ENCODE results near the gene FBF1.

The FBF1 gene

DNA sequence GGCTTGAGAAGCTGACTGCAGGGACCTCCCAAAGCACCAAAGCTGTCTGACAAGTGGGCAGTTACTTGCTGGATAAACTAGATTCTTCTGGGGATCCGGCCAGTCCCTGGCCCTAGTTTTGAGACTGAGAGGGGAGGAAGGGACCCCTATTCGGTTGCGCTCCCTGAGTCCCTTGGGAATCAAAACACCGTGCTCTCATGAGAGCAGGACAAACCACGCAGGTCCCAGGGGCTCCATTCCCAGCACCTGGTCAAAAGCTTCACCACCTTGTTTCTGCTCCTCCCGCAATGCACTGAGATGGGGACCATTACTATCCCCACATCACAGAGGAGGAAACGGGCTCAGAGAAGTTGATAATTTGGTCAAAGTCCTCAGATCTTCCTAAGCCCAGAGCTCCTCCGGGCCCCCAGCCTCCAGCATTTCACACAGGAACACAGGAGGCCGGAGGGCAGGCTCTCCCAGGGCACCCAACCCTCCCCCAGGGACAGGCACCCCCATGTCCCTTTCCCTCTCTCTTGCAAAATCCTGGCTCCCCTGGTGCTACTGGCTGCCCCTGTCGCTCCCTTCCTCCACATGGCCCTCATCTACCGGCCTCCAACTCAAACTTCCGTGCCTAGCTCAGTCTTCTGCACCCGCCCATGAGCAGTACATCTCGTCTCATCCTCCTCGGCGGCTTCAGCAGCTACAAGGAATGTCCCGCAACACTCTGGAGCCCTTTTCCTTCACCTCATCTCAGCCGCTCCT, 47.4 kb downstream of the FBF1 start:
- H3K27me3 ChIP-seq (replicated peaks), result no peaks in the 10 kb centered on the region
- TF ChIP-seq, protein P1, sequence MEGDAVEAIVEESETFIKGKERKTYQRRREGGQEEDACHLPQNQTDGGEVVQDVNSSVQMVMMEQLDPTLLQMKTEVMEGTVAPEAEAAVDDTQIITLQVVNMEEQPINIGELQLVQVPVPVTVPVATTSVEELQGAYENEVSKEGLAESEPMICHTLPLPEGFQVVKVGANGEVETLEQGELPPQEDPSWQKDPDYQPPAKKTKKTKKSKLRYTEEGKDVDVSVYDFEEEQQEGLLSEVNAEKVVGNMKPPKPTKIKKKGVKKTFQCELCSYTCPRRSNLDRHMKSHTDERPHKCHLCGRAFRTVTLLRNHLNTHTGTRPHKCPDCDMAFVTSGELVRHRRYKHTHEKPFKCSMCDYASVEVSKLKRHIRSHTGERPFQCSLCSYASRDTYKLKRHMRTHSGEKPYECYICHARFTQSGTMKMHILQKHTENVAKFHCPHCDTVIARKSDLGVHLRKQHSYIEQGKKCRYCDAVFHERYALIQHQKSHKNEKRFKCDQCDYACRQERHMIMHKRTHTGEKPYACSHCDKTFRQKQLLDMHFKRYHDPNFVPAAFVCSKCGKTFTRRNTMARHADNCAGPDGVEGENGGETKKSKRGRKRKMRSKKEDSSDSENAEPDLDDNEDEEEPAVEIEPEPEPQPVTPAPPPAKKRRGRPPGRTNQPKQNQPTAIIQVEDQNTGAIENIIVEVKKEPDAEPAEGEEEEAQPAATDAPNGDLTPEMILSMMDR (IDR thresholded peaks at IDR 0.05; ENCODE audit: low read depth, low read length, missing control alignments), result no peak
- H3K27ac ChIP-seq, result no peak overlapping the region
- peaks cover 12% of the 10 kb centered on the region for H3K36me3 ChIP-seq (replicated peaks)
- H3K4me3 ChIP-seq (ENCODE audit: low read depth, low read length), result no peak overlapping the region
- no peak for DNase-seq
- in situ Hi-C loops (cut with HindIII; ENCODE audit: low pct_ligation_motif_present, low sequenced_read_pairs), result no loop called here

DNA sequence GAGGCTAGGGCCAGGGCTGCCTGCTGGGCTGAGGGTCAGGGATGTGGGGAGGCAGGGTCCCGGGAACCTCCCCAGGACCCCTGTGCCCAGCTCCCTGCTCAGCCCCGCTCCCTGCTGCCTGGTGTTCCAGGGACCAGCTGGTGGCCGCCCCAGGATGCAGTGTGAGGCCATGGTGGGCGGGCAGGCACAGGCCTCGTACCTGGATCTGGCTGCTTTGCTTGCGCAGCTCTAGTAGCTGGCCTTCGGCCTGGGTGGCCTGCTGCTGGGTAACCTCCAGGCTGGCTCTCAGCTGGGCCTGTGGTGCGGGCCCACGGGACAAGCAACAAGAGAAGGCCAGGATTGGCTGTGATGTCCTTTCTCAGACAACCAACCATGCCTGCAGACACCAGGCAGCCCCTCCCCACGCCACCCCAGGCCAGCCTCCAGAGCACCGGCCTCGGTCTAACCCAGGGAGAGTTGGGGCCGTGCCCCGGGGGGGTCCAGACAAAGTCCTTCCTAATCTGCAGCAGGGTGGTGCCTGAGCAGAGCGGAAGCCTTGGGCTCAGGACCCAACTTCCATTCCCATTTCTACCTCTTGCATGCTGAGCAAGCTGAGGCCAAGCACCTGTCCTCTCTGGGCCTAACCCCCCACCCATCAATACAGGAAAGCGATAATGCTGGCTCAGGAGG, 48.2 kb downstream of the FBF1 start:
- no peak overlapping the region for H3K4me3 ChIP-seq (ENCODE audit: low read depth, low read length)
- no peak overlapping the region for H3K27ac ChIP-seq
- TF ChIP-seq, protein P1 (IDR thresholded peaks at IDR 0.05; ENCODE audit: low read depth, low read length, missing control alignments), result no peak
- H3K27me3 ChIP-seq (replicated peaks), result no peaks in the 10 kb centered on the region
- in situ Hi-C loops (cut with HindIII; ENCODE audit: low pct_ligation_motif_present, low sequenced_read_pairs), result no loop called here
- DNase-seq, result no peak
- H3K36me3 ChIP-seq (replicated peaks), result peaks cover 8% of the 10 kb centered on the region

DNA sequence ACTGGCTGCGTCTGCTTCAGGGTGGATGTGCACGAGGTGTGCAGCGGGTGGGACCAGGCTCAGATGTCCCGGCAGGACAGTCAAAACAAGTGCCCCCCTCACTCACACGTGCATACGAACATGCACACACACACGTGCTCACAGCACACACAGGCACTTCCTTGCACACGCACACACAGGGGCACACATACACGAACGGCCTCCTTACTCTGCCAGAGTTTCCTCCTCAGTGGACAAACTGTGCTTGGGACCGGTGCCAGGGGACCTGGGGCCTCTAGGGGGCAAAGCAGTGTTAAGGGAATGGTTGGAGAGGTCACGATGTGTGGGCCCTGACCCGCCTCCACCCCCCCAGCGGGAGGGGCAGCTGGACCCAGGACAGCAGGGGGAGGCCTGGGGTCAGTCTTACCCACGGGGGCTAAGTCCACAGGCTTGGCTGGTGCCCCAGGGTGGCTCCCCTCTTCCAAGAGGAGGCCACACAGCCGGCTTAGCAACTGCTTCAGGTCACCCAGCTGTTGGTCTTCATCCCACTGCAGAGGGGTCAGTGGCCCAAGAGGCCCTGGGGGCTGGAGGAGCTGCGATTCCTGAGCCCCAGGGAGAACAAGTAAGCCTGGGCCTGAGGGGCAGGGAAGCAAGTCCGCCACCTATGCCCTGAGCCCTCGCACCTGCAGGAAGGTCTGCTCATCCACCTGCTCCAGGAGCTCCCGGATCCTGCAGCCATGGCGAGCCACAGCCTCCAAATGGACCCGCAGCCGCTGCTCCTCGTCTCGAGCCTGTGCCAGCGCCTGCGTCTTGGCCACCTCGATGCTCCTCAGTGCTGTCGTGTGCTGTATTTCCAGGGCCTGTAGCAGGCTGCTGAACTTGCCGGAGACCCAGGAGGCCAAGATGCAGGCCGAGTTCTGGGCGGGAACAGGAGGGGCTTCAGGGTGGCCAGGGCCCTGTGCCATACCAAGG, 49.0 kb downstream of the FBF1 start:
- peaks cover 8% of the 10 kb centered on the region for H3K36me3 ChIP-seq (replicated peaks)
- TF ChIP-seq, protein P1 (IDR thresholded peaks at IDR 0.05; ENCODE audit: low read depth, low read length, missing control alignments), result no peak
- no peak for DNase-seq
- no peak overlapping the region for H3K27ac ChIP-seq
- in situ Hi-C loops (cut with HindIII; ENCODE audit: low pct_ligation_motif_present, low sequenced_read_pairs), result no loop called here
- H3K4me3 ChIP-seq (ENCODE audit: low read depth, low read length), result no peak overlapping the region
- H3K27me3 ChIP-seq (replicated peaks), result no peaks in the 10 kb centered on the region

DNA sequence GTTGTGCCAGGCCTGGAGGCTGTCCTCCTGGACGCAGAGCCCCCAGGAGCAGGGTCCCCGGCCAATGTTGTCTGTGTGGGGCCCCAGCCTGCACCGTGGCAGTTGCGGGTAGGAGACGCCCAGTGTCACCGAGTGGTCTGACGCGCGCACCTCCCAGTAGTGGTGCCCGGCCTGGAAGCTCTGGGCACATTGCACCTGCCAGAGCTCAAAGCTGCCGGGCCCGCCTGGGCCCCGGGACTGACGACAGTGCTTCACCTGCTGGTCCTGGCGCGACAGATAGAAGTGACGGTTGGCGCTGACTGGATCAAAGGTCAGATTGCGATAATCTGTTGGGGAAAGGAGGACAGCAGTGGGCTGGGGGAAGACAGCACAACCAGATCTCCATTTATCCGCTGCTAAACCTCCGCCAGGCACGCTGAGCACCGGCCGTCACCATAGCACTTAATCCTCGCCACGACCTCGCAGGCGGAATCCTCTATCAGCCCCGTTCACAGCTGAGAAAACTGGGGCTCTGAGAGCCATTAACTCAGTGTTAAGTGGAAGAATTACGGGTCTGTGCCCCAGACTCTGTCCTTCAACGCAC, 49.7 kb downstream of the FBF1 start:
- no peak overlapping the region for H3K27ac ChIP-seq
- H3K4me3 ChIP-seq (ENCODE audit: low read depth, low read length), result no peak overlapping the region
- TF ChIP-seq, protein P1 (IDR thresholded peaks at IDR 0.05; ENCODE audit: low read depth, low read length, missing control alignments), result no peak
- H3K36me3 ChIP-seq (replicated peaks), result peaks cover 8% of the 10 kb centered on the region
- in situ Hi-C loops (cut with HindIII; ENCODE audit: low pct_ligation_motif_present, low sequenced_read_pairs), result no loop called here
- no peak for DNase-seq
- no peaks in the 10 kb centered on the region for H3K27me3 ChIP-seq (replicated peaks)

DNA sequence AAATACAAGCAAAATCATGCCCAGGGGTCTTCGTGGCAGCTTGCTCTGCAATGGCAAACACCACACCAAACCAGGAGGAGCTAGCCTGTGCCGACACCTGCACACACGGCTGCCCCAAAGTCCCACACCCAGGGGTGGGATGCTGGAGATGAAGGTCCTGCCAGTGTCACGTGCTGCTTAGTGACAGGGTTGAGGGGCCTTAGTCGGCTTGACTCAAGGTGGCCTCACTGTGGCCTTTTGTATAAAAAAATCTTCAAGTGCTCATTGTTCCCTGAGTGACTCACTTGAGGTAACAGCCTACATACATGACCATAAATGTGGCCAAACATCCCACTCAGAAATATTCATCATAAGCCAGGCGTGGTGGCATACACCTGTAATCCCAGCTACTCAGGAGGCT, 51.4 kb downstream of the FBF1 start:
- Histone ChIP-seq H3K4me3 (ENCODE audit: low read depth, low read length) (no peak overlapping the region), H3K36me3 (replicated peaks) (peaks cover 8% of the 10 kb centered on the region), H3K27me3 (replicated peaks) (no peaks in the 10 kb centered on the region), H3K27ac (no peak overlapping the region)
- TF ChIP-seq, protein P1 (IDR thresholded peaks at IDR 0.05; ENCODE audit: low read depth, low read length, missing control alignments), result no peak
- in situ Hi-C loops (cut with HindIII; ENCODE audit: low pct_ligation_motif_present, low sequenced_read_pairs), result no loop called here
- no peak for DNase-seq

Measured in brain microvascular endothelial cell (primary cell).